A673 (cell line): ENCODE measurements around the gene SYT13.

ENCODE experiments used
- EZH2 ChIP-seq: fragments of 200-600 bp; sonication (generic); IDR thresholded peaks from 2 replicates; pipeline ENCODE4 v1.6.1; 2017; ENCODE audit warnings: borderline replicate concordance, low read depth, mild to moderate bottlenecking, mixed read lengths, antibody characterized with exemption, low read length; ENCODE audit not compliant: poor library complexity, severe bottlenecking
- TF ChIP-seq, protein P1 (sequence below): fragments of 300-800, 200-600 bp; sonication (generic); conservative IDR thresholded peaks from 2 replicates; pipeline ENCODE4 v1.5.1; 2017; ENCODE audit warnings: low read depth, mild to moderate bottlenecking, antibody characterized with exemption, low read length, moderate library complexity, mixed read lengths

DNA sequence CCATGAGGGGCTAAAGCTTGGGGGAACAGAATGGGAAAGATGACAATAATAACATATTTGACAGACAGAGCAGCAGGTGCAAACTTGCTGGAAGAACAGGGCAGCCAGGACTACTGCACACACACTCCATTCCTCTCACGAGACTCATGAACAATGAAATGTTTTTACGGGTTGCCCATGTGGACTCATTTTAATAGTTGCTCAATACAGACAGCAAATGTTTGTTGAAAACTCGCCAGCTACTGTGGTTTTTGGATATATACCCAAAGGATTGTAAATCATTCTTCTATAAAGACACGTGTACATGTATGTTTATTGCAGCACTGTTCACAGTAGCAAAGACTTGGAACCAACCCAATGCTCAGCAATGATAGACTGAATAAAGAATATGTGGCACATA, 10.3 kb downstream of the SYT13 start:
- TF ChIP-seq, protein P1, sequence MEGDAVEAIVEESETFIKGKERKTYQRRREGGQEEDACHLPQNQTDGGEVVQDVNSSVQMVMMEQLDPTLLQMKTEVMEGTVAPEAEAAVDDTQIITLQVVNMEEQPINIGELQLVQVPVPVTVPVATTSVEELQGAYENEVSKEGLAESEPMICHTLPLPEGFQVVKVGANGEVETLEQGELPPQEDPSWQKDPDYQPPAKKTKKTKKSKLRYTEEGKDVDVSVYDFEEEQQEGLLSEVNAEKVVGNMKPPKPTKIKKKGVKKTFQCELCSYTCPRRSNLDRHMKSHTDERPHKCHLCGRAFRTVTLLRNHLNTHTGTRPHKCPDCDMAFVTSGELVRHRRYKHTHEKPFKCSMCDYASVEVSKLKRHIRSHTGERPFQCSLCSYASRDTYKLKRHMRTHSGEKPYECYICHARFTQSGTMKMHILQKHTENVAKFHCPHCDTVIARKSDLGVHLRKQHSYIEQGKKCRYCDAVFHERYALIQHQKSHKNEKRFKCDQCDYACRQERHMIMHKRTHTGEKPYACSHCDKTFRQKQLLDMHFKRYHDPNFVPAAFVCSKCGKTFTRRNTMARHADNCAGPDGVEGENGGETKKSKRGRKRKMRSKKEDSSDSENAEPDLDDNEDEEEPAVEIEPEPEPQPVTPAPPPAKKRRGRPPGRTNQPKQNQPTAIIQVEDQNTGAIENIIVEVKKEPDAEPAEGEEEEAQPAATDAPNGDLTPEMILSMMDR = no peak
- no peak for TF ChIP-seq EZH2
